SK-N-SH (cell line): Measurements from ENCODE around the gene MUSK. TPM values are rescaled to one million over a fixed set of nuclear protein-coding genes. Genes with fewer than 3 reads are reported as not detected.

Experiments used
- CTCF ChIA-PET: fragments of 300-600, 350-600 bp; formaldehyde crosslinking; extraction: SDS; loops from one replicate; lab custom pipeline; 2021; lab: Yijun Ruan, JAX
- POLR2A ChIA-PET: fragments of 350-600 bp; sonication (Branson Sonifier 250); formaldehyde crosslinking; extraction: SDS; loops from one replicate; lab custom pipeline; 2020; ENCODE audit warnings: antibody characterized with exemption, inconsistent platforms; lab: Yijun Ruan, JAX
- DNase-seq: peaks from one replicate; pipeline ENCODE4 v3.0.0; 2012
- H2AFZ ChIP-seq: fragments of 200-600 bp; sonication (generic); 2 replicates; pipeline ENCODE4 v1.8.1; 2016; ENCODE audit warnings: antibody characterized with exemption, mild to moderate bottlenecking, low read depth
- H3F3A ChIP-seq: fragments of 200-600 bp; sonication (generic); replicated peaks from 2 replicates; pipeline ENCODE3; 2016; ENCODE audit warnings: antibody characterized with exemption, mild to moderate bottlenecking; ENCODE audit not compliant: insufficient read depth
- H3K27ac ChIP-seq, 2 experiments: fragments of 200-500 bp in 1 of 2; fragments of 200-600 bp in 1 of 2; sonication (Bioruptor generic) in 1 of 2; sonication (generic), shearing (Covaris generic) in 1 of 2; 2 replicates each; pipeline versions ENCODE4 v1.5.1 to v1.6.1; 2014 to 2016; ENCODE audit warnings: low read depth in 2 of 2, inconsistent platforms in 1 of 2, low read length in 1 of 2, mild to moderate bottlenecking in 1 of 2, mixed read lengths in 1 of 2
- H3K27me3 ChIP-seq: fragments of 200-600 bp; sonication (generic), shearing (Covaris generic); 2 replicates; pipeline ENCODE4 v1.6.1; 2016; ENCODE audit warnings: mixed run types; ENCODE audit not compliant: insufficient read depth
- H3K36me3 ChIP-seq, 2 experiments: fragments of 200-500 bp in 1 of 2; fragments of 200-600 bp in 1 of 2; sonication (Bioruptor generic) in 1 of 2; sonication (generic) in 1 of 2; replicated peaks in 1 of 2; 2 replicates each; pipeline versions ENCODE3 to v1.5.1; 2014 to 2016; ENCODE audit warnings: low read length in 1 of 2, mild to moderate bottlenecking in 1 of 2; ENCODE audit not compliant: insufficient read depth in 2 of 2, control insufficient read depth in 1 of 2
- H3K4me1 ChIP-seq, 2 experiments: fragments of 200-500 bp in 1 of 2; fragments of 200-600 bp in 1 of 2; sonication (Bioruptor generic) in 1 of 2; sonication (generic), shearing (Covaris generic) in 1 of 2; 2 replicates each; pipeline versions ENCODE4 v1.5.1 to v1.6.1; 2014 to 2016; ENCODE audit warnings: low read depth in 1 of 2, low read length in 1 of 2, mixed run types in 1 of 2; ENCODE audit not compliant: insufficient read depth in 2 of 2, control insufficient read depth in 1 of 2
- H3K4me2 ChIP-seq: fragments of 200-600 bp; sonication (generic), shearing (Covaris generic); 2 replicates; pipeline ENCODE4 v1.6.1; 2017; ENCODE audit warnings: mixed run types
- H3K4me3 ChIP-seq, 2 experiments: fragments of 200-500 bp in 1 of 2; fragments of 200-600 bp in 1 of 2; sonication (Bioruptor generic) in 1 of 2; sonication (generic), shearing (Covaris generic) in 1 of 2; 2 replicates each; pipeline versions ENCODE4 v1.5.1 to v1.8.1; 2014 to 2016; ENCODE audit warnings: low read depth in 2 of 2, inconsistent platforms in 1 of 2, low read length in 1 of 2, mild to moderate bottlenecking in 1 of 2, mixed read lengths in 1 of 2, moderate library complexity in 1 of 2
- H3K79me2 ChIP-seq: fragments of 200-600 bp; sonication (generic); 2 replicates; pipeline ENCODE4 v1.8.1; 2017; ENCODE audit warnings: mild to moderate bottlenecking; ENCODE audit not compliant: insufficient read depth
- H3K9ac ChIP-seq: fragments of 200-600 bp; sonication (generic); 2 replicates; pipeline ENCODE4 v1.6.1; 2017; ENCODE audit warnings: mixed run types
- H3K9me2 ChIP-seq: fragments of 200-600 bp; sonication (generic); 2 replicates; pipeline ENCODE4 v1.6.1; 2017; ENCODE audit warnings: mixed run types
- H3K9me3 ChIP-seq: fragments of 200-600 bp; sonication (generic); 2 replicates; pipeline ENCODE4 v1.6.1; 2017; ENCODE audit warnings: mixed run types, mild to moderate bottlenecking, moderate library complexity
- H4K20me1 ChIP-seq: fragments of 200-600 bp; sonication (generic); 2 replicates; pipeline ENCODE4 v1.6.1; 2017; ENCODE audit warnings: mild to moderate bottlenecking, mixed run types; ENCODE audit not compliant: insufficient read depth
- FOXJ3 ChIP-seq: sonication (generic); formaldehyde crosslinking; IDR thresholded peaks from 2 replicates; pipeline ENCODE4 v1.5.1; 2020; ENCODE audit warnings: mild to moderate bottlenecking, missing genetic modification reagents
- FOXM1 ChIP-seq: IDR thresholded peaks from 2 replicates; pipeline ENCODE4 v1.4.0; 2012; ENCODE audit warnings: low read depth, mild to moderate bottlenecking
- GABPA ChIP-seq: IDR thresholded peaks from 2 replicates; pipeline ENCODE4 v1.4.0; 2012; ENCODE audit warnings: low read depth, mild to moderate bottlenecking
- IRF3 ChIP-seq: fragments of 150-350 bp; IDR thresholded peaks from 2 replicates; pipeline ENCODE4 v1.6.1; 2016; ENCODE audit warnings: mild to moderate bottlenecking, low read depth, low read length
- MEF2A ChIP-seq: IDR thresholded peaks from 2 replicates; pipeline ENCODE4 v1.4.0; 2012; ENCODE audit warnings: low read depth, borderline replicate concordance
- NFIC ChIP-seq: IDR thresholded peaks from 2 replicates; pipeline ENCODE4 v1.4.0; 2012; ENCODE audit warnings: borderline replicate concordance
- NRF1 ChIP-seq: IDR thresholded peaks from 2 replicates; pipeline ENCODE4 v1.6.1; 2012; ENCODE audit warnings: low read depth, mild to moderate bottlenecking, low read length
- PBX3 ChIP-seq: IDR thresholded peaks from 2 replicates; pipeline ENCODE4; 2012
- RAD21 ChIP-seq: IDR thresholded peaks from 2 replicates; pipeline ENCODE4 v1.6.1; 2012; ENCODE audit warnings: mild to moderate bottlenecking, low read length
- RCOR1 ChIP-seq: fragments of 150-350 bp; IDR thresholded peaks from 2 replicates; pipeline ENCODE4 v1.6.1; 2017; ENCODE audit warnings: antibody characterized with exemption, low read length
- REST ChIP-seq: IDR thresholded peaks from 2 replicates; pipeline ENCODE4 v1.6.1; 2012; ENCODE audit warnings: mild to moderate bottlenecking, low read depth, low read length, moderate library complexity
- RXRA ChIP-seq: IDR thresholded peaks from 2 replicates; pipeline ENCODE4 v1.4.0; 2012; ENCODE audit warnings: low read depth, mild to moderate bottlenecking, borderline replicate concordance
- SIN3A ChIP-seq: IDR thresholded peaks from 2 replicates; pipeline ENCODE4 v1.6.1; 2012; ENCODE audit warnings: low read depth, mild to moderate bottlenecking, low read length, moderate library complexity, borderline replicate concordance
- TAF1 ChIP-seq: IDR thresholded peaks from 2 replicates; pipeline ENCODE4 v1.6.1; 2012; ENCODE audit warnings: low read depth, mild to moderate bottlenecking, low read length, moderate library complexity, borderline replicate concordance
- TEAD4 ChIP-seq: IDR thresholded peaks from 2 replicates; pipeline ENCODE4 v1.4.0; 2012; ENCODE audit warnings: mild to moderate bottlenecking, borderline replicate concordance; ENCODE audit not compliant: insufficient read depth
- USF1 ChIP-seq: IDR thresholded peaks from 2 replicates; pipeline ENCODE4 v1.4.0; 2012; ENCODE audit warnings: low read depth, borderline replicate concordance
- ZBTB33 ChIP-seq: IDR thresholded peaks from 2 replicates; pipeline ENCODE4 v1.4.0; 2012; ENCODE audit warnings: low read depth, borderline replicate concordance
- polyA plus RNA-seq, 3 experiments: library from polyadenylated mRNA; depleted of rRNA; stranded (reverse); fragments of >200 nt; gene quantifications; 2 replicates each; pipeline ENCODE4 v1.2.3, GENCODE V29; 2012

MUSK gene
- polyA plus RNA-seq, 1 of the 3 experiments (the other 2 are of a cell fraction): not detected

GRCh38 chr9:110635589-110635988 is 33.0 kb upstream of the MUSK start:
- H3K36me3 ChIP-seq: no peaks in the 10 kb centered on the region
- no peak overlapping the region for H3K9ac ChIP-seq
- peaks cover 8% of the 10 kb centered on the region; the same call in 1 of the 2 replicates for H3K9me3 ChIP-seq
- H3K27me3 ChIP-seq: no peaks in the 10 kb centered on the region
- H3K79me2 ChIP-seq: no peaks in the 10 kb centered on the region
- no peaks in the 10 kb centered on the region for H3F3A ChIP-seq
- H3K9me2 ChIP-seq: no peaks in the 10 kb centered on the region; the same call in 1 of the 2 replicates
- H2AFZ ChIP-seq: no peak overlapping the region
- no peak overlapping the region for H3K4me3 ChIP-seq
- H4K20me1 ChIP-seq: no peaks in the 10 kb centered on the region
- ChIA-PET POLR2A (no interaction called here), CTCF (no interaction called here)
- no peaks in the 10 kb centered on the region for H3K4me1 ChIP-seq
- DNase-seq: no peak
- no peak overlapping the region for H3K27ac ChIP-seq
- no peak for TF ChIP-seq SIN3A
- TF ChIP-seq USF1: no peak
- TF ChIP-seq GABPA: no peak
- no peak for TF ChIP-seq RCOR1
- TF ChIP-seq NRF1: no peak
- no peak for TF ChIP-seq ZBTB33
- no peak for TF ChIP-seq RXRA
- no peak for TF ChIP-seq MEF2A
- TF ChIP-seq FOXJ3 (CRISPR knock-in tag): no peak
- no peak for TF ChIP-seq FOXM1
- no peak for TF ChIP-seq NFIC
- TF ChIP-seq TAF1: no peak
- no peak for TF ChIP-seq RAD21
- no peak for TF ChIP-seq REST
- TF ChIP-seq TEAD4: no peak
- TF ChIP-seq IRF3: no peak
- no peak for TF ChIP-seq PBX3
- no peak overlapping the region for H3K4me2 ChIP-seq
